GM12874 (cell line): ENCODE measurements around the gene CFTR.

Experiments
- TF ChIP-seq, protein P1 (sequence below): IDR thresholded peaks from 2 replicates; pipeline ENCODE4 v1.5.1; 2011; ENCODE audit warnings: low read depth, mild to moderate bottlenecking, control low read depth, low read length, moderate library complexity; ENCODE audit not compliant: insufficient read depth

The CFTR gene

DNA sequence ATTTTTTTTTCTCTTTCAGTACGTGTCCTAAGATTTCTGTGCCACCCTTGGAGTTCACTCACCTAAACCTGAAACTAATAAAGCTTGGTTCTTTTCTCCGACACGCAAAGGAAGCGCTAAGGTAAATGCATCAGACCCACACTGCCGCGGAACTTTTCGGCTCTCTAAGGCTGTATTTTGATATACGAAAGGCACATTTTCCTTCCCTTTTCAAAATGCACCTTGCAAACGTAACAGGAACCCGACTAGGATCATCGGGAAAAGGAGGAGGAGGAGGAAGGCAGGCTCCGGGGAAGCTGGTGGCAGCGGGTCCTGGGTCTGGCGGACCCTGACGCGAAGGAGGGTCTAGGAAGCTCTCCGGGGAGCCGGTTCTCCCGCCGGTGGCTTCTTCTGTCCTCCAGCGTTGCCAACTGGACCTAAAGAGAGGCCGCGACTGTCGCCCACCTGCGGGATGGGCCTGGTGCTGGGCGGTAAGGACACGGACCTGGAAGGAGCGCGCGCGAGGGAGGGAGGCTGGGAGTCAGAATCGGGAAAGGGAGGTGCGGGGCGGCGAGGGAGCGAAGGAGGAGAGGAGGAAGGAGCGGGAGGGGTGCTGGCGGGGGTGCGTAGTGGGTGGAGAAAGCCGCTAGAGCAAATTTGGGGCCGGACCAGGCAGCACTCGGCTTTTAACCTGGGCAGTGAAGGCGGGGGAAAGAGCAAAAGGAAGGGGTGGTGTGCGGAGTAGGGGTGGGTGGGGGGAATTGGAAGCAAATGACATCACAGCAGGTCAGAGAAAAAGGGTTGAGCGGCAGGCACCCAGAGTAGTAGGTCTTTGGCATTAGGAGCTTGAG is at the start of gene CFTR:
Gene CFTR (plus strand): TSS at position 801 of the 830 bp plus-strand sequence. CDS start 70 bp downstream, outside the sequence.
- TF ChIP-seq, protein P1, sequence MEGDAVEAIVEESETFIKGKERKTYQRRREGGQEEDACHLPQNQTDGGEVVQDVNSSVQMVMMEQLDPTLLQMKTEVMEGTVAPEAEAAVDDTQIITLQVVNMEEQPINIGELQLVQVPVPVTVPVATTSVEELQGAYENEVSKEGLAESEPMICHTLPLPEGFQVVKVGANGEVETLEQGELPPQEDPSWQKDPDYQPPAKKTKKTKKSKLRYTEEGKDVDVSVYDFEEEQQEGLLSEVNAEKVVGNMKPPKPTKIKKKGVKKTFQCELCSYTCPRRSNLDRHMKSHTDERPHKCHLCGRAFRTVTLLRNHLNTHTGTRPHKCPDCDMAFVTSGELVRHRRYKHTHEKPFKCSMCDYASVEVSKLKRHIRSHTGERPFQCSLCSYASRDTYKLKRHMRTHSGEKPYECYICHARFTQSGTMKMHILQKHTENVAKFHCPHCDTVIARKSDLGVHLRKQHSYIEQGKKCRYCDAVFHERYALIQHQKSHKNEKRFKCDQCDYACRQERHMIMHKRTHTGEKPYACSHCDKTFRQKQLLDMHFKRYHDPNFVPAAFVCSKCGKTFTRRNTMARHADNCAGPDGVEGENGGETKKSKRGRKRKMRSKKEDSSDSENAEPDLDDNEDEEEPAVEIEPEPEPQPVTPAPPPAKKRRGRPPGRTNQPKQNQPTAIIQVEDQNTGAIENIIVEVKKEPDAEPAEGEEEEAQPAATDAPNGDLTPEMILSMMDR = no peak

DNA sequence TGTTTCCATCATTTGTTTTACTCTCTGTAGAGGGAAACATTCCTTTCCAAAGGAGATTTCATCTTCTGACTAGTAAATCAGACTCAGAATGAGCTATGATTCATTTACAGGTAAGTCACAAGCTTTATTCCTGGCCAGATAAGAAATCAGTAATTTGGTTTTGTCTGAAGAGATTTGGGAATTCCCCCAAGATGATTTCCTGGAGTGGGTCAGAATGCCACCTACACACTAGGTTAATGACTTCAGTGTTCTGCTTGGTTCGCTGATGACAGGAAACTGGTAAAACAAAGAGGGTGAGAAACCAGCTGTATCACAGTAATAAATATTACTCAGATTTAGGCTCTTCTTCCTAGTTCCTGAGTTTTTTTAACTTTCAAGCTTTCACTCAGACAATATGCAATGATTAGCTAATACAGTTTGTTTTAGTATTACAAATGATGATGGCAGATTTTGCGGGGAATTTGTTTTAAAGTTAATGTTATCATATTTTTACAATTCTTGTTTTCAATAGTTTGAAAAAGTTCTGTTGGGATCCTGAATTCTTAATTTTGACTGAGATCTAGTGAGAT is 44.3 kb upstream of the CFTR start:
- TF ChIP-seq, protein P1 = no peak

DNA sequence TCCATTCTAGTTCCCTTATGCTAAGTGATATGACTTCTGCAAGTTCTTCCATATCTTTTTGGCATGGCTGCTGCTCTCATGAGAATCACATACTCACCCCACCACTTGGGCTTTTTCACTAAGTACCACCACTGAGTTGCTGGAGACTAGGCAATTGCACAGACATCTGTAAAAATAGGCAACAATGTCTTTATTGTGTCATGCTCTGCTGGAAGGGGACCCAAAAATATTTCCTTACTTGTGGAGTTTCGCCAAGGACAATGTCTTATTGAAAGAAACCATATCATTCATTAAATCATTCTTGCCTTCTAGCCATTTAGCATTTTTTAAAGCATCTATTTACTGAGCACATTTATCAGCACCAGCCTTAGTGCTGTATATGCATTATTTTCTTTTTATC is 35.2 kb upstream of the CFTR start:
- TF ChIP-seq, protein P1 = no peak

DNA sequence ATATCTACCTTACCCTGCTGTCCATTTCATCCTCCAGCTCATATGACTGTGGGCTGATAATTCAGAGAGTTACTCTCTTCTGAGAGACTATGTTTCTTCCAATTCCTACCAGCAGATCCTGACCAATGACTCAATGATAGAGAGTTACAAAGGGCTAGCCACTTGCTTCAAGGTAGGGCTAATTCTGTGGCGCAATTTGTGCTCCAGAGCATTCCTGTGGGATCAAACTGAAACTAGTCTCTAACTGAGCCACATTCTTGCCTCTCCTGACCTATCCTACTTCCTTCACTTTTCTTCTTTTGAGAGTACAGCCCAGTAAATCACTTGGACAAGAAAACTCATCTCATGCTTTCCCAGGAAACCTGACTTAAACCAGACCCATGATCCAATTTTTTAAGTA is 34.6 kb upstream of the CFTR start:
- TF ChIP-seq, protein P1 = no peak

DNA sequence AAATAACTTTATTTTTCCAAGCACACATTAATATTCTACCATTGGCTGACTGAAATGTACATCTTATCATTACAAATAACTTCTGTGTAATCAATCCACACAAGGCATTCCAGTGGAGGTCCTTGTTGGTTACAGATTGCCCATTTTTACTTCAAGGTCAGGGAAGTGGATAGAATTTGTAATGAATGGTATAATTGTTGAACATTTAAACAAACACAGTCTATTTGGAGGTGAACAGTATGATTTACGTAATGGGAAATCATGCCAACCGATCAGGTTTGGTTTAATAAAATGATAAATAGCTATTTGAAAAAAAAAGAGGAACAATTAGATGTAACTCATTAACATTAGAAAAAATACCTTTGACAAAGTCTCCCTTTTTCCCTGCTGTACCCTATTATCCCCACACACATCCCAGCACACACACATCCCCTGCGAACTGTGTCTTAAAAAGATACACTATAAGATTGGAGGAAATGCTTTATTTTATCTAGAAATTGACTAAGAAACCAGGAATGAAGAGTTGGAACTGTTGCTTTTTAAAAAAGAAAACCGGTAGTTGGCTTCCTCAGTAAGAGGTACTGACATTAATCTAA is 33.5 kb upstream of the CFTR start:
- TF ChIP-seq, protein P1 = no peak

DNA sequence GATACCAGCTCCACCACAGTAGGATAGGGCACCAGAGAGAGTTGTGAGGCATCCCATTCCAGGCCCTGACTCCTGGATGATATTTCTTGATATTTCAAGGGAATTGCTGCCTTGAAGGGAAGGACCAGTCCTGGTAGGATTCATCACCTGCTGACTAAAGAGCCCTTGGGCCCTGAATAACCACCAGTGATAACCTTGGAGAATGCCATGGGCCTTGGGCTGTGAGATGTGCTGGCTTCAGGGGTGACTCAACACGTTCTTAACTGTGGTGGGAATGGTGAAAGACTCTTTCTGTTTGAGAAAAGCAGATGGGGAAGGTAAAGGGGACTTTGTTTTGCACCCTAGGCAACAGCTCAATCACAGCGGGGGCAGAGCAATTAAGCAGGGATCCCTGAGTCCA is 31.2 kb upstream of the CFTR start:
- TF ChIP-seq, protein P1 = no peak

DNA sequence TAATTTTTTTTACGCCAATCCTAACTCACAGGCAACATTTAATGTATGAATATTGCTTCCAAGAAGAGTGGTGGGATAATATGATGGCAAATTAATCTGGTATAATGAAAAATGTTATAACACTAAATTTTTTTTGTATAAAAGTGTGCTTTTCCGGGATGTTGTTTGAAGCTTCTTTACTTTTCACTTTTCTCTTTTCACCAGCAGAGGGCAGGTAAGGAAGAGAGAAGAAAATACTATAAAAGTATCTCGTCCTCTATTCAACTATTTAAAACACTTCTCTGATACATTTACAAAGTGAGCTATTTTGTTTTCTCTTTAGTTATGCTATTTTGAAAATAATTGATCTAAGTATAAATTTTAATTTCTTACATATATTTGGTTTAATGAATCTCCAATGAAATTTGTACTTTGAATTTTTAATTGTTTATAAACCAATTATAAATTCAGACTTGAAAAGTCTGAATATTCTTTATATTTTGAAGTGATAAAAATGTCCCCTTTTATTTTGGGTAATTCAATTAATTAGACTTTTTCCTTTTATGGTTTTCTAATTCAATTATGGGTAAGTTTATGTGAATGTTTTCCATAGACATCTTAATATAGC is 20.7 kb upstream of the CFTR start:
- TF ChIP-seq, protein P1 = peak; percentile 39; the same call in 1 of the 2 replicates
